T-helper 22 cell (primary cell): ENCODE data around the gene SECISBP2.
A peak's percentile ranks its signal among the peaks of the same experiment; 100 is the strongest.
"Not testable (repeated sequence)": the region's sequence is repeated elsewhere in the genome, so short reads cannot be mapped to it uniquely, and the experiment has no call there.

Experiments
- DNase-seq: peaks from one replicate; pipeline ENCODE4 v3.0.0-alpha.2; 2020; ENCODE audit warnings: low read depth

SECISBP2 gene

DNA sequence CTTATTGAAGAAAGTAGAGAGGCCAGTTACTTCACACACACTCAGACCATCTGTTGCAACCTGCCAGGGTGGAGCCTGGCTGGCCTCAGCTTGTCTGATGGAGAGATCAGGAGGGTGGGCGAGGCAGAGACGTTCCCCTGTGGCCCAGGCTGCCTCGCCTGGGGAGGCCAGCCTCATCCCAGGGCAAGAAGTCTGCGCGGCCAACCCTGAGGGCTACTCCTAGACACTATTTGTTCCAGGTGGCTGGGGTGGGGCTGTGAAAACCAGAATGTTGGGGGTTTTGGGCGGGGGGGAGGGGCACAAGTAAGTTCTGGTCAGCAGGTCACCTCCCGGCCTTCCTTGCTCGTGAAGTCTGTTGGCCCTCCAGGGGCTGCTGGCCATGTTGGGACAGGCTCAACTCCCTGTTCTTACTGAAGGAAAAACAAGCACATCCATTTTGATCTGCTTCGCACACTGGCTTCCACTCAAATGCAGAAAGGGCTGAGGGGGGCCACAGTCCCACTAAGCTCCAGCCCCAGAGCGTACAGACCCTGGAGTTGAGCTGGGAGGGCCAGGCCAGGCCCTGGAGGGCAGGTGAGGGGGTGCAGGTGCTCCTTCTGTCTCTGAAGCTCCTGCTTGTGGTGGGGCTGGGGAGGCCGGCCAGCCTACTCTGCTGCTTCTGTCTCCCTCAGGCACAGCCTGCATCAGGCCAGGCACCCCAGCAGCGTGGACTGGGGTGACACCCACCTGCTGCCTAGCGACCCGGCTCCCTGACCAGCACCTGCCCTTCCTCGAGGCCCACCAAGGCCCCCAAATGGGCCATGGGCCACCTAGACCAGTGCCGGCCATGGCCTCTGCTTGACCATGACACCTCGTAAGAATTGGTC, 46.6 kb downstream of the SECISBP2 start:
- DNase-seq: no peak

DNA sequence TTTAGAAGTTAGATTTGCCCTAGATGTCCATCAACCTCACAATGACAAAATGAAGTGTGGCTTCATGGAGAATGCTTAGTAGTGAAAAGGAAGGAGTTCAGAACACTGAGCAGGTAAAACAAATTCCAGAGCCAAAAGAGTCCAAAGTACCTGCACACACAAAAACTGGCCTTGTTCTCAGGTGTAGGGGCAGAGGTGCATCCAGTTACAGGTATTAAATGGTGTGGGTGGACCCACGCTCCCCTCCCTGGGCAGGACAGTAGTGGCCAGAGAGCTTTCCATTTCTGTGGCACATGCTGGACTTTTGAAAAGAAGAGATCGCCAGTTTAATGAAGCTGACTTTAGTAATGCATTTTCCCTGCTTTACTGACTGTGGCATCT, 47.2 kb downstream of the SECISBP2 start:
- DNase-seq: no peak

DNA sequence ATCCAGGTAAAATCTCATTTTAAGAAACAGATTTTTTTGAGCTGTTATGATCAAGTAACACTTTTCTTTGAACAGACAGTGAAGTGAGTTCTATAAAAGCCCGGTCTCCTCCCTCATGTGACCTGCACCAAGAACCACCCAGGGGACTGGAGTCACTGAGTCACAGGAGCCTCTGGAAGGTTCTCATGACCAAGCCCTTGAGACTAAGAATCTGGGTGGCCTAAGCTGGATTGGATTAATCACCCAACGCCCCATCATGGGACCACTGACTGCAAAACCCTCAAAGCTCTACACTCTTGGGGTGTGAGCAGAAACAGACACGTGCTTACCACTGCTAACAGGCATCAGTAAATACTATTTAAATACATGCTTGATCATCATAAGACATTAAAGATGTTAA, 48.4 kb downstream of the SECISBP2 start:
- no peak for DNase-seq

DNA sequence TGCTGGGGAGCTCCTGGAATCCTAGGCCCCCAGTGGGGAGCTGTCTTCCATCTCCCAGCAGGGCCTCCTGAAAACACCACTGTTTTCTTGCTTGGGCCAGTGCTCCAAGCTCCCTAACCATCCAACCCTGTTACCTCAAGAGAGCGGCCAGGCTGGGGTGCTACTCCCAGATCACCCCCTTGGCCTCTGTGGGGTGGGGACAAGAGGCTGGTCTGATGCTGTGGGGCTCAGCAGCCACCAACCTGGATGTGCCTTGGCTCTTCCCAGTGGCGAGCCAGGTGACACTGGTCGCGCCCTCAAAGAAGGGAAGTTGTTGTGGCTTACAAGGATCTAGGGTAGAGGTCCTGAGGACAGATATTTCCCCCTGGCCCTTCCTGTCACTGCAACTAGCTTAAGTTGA, 49.0 kb downstream of the SECISBP2 start:
- DNase-seq: no peak

DNA sequence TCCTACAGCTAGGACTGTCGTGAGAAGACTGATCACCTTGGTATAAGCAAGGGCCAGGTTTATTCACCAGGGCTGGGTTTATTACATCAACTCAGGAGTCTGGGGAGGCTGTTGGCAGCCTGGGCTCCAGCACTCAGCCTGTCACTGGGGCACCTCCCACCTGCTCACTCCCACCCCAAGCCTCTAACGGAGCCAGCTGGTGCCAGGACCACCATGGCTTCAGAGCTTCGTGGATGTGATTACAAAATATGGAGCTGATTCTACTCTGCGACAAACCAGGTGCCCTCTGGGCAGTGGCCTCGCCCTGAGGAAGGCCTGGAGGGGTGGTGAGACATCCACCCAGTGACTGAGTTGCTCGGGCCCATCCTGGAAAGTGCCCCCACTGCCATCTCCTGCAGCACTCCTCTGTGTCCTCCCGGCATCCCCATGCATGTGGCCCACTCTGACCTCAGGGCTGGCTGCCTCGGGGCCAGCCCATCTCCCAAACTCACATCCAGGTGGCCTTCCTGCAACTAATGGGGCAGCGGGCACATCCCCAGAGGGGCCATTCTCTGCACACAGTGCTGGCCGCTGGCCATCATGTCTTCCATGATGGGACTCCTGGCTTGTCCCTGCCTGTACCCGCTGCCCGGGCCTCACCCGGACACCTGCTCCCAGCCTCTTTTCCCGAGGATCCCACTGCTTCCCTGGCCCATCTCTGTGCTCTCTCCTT, 49.6 kb downstream of the SECISBP2 start:
- no peak for DNase-seq

DNA sequence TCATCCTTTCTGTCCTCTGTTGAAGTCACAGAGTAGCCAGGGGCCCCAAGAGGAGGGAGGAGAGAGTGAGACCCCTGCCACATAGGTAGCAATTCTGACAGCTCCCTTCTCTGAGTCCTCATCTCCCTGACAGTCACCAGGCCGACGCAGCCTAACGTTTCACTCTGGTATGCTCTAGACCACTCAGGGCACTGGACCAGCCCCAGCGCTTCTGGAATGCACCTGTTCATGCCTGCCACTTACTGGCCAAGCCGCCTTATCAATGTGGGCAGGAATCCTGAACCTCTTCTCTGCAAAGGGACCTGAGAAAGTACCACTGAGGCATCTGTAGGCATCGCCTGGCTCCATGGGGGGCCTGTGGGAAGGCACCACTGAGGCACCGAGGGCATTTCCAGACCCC, 50.2 kb downstream of the SECISBP2 start:
- no peak for DNase-seq

DNA sequence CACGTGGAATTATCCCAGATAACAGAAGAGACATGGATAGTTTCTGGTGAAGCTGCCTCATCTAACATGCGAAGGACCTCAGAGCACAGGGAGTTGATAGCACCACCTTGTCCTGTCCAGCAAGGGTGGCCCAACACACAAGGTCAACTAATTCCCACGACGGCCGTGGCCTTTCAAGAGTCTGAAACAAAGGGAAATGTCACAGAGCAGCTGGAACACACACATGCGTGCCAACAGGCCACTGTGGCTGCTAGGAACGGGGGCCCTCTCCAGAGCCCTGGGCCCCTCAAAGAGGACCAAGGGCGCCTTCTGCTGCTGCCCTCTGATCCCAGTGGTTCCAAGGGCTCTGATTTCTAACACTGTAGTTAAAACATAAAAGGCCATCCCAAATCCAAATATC, 50.7 kb downstream of the SECISBP2 start:
- no peak for DNase-seq

DNA sequence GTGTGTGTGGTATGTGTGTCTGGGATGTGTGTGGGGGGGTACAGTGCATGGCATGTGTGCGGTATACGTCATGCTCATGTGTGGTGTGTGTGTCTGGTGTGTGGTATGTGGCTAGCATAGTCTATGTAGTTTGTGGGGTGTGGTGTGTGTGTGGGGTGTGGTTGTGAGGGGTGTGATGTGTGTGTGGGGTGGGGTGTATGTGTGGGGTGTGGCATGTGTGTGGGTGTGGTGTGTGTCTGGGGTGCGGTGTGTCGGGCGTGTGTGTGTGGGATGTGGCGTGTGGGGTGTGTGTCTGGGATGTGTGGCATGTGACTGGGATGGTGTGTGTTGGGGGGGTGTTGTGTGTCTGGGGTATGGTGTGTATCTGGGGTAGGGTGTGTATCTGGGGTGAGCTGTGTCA, 52.3 kb downstream of the SECISBP2 start:
- DNase-seq: no peak

DNA sequence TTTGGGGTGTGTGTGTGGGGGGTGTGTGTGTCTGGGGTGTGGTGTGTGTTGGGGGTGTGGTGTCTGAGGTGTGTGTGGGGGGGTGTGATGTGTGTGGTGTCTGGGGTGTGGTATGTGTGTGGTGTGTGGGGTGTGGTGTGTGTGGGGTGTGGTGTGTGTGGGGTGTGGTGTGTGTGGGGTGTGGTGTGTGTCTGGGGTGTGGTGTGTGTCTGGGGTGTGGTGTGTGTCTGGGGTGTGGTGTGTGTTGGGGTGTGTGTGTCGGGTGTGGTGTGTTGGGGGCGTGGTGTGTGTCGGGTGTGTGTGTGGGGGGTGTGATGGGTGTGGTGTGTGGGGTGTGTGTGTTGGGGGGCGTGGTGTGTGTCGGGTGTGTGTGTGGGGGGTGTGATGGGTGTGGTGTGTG, 53.5 kb downstream of the SECISBP2 start:
- DNase-seq: not testable (repeated sequence)

DNA sequence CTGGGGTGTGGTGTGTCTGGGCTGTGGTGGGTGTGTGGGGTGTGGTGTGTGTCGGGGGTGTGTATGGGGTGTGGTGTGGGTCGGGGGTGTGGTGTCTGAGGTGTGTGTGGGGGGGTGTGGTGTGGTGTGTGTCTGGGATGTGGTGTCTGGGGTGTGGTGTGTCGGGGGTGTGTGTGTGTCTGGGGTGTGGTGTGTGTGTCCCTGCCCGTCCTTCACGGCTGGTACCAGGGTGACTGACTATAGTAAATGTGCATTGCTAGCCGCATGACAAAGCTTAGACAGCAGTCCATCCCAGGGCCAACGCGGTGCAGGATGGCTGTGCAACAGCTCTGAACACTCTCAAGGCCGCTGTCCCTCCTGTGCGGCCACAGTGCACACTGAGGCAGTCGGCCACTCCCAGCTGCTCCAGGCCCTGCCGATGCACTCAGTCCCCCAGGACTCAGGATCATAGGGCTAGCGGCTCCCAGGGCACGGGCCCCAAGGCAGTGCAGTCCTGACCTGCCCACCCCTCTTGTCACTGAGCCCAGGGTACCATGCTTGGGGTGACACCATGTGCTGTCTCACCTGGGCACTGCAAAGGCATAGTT, 54.0 kb downstream of the SECISBP2 start:
- DNase-seq: peak; percentile 36

DNA sequence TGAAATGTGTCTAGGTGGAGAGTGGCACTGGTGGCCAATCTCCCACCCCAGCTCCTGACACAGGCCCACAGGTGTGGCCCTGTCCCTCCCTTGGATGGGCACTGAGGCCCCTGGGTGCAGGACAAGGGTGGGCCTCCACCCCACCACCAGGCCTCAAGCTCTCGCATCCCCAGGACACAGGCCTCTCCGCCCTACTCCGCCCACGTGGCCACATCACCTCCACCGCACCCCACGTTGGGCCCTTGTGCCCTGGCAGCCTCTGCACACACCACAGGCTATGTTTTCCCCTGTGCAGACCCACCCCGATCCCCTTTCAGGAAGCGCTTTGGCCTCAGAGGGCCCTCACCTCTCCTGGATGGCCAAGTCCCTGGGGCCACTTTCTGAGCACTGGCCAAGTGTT, 54.7 kb downstream of the SECISBP2 start:
- DNase-seq: no peak

DNA sequence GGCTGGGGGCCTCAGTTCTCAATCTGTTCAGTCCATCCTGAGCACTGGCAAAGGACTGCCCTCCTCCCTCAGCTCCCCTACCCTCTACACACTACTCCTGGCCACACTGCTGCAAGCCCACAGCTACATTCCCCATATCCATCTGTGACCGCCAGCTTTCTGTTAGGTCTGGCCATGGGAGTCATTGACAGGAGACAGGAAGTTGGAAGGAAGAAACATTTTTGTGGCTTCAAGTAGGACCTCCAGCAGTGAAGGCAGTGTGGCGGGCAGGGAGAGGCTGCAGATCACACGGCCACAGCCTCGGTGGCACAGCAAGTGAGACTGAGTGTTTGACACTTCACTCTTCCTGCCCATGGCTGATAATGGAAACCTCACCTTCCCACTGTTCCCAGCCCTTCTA, 55.9 kb downstream of the SECISBP2 start:
- DNase-seq: no peak

DNA sequence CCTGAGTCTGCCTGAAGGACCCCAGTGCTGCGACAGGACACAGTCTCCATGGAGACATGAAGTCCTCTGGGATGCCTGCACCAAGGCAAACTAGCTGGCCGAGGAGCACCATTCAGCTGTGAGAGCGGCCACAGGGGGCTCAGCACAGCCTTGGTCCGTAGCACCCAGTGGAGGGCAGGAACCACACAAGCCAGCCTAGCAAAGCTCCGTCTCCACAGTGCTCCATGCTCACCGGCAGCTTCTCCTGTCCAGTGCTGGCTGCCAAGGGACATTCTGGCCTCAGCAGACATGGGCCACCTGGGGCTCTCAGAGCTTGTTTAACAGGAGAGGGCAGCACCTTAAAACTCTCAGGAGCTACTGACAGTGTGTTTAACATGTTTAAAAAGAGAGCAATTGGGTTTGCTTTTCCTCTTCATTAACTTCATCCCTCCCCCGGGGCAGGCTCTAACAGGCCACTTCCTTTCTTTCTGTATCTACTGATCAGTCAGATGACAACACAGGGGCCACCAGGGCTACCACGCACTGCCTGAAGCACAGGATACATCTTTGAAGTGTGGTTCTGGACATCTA, 57.0 kb downstream of the SECISBP2 start:
- no peak for DNase-seq

DNA sequence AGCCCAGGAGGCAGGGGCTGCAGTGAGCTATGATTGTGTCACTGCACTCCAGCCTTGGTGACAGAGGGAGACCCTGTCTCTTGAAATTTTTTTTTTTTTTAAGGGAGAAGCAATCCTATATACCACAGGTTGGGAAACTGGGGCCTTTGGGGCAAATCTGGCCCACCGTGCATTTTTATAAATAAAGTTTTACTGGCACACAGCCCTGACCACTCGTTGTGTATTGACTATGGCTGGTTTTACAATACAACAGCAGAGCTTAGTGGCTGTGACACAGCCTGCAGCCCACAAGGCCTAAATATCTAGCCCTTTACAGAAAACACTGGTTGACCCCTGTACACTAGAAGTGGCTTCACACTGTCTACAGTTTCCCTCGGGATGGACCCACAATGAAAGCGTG, 58.0 kb downstream of the SECISBP2 start:
- DNase-seq: no peak

DNA sequence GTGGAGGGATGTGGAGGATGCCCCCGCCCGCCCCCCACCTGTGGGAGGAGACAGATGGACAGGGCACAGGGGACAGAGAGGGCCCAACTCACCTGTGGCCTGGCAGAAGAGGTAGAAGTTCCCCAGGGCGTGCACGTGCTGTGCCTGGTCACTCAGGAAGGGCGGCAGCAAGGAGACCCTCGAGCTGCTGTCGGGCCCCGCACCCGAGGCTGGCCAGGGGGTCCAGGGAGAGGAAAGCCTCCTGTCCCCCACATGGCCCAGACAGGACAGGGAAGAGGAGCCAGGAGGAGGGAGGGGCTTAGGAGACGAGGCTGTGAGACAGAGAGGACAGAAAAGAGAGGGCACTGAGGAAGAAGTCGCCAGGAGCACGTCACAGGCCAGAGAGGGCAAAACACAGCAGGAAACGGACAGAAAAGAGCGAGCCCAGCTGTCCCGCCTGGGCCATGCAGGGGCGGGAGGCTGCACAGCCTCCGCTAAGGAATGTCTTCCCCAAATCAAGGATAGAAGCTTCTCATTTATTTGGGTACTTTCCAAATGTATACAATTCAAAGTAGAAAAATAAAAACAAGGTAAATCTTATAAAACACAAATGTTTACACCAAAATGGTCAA, 58.5 kb downstream of the SECISBP2 start:
- no peak for DNase-seq

DNA sequence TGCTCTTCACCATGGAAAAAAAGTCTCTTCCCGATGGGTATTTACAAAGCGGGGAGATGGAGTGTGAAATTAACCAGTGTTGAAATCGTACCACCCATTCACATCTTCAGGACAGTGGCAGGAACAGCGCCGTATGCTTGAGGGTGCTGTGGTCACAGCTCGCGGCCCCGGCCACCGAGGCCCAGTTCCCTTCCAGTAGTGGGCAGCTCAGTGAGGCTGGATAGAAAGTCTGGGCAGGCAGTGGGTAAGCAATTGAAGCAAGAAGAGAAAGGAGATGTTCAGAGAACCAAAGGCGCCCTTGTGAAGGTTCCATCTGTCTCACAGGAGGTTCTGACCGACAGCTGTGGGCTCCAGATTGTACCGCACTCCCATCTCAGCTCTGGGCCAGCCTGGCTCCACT, 59.1 kb downstream of the SECISBP2 start:
- DNase-seq: no peak

DNA sequence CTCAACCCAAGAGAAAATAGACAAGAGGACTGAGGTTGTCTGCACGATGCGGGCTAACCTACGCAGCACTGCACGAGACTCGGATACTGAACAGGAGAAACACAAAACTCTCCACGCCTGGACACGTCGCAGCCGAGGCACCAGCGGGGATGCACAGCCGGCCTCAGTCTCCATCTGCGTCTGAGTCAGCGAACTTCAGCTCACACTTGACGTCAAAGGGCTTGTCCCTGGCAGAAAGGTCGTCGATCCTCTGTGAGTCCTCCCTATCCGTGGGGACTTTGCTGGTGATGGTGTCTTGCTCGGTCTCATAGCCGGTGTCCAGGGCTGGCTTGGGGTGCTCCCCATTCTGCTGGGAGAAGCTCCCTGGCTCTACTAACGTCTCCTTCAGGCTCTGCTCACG, 60.2 kb downstream of the SECISBP2 start:
- DNase-seq: no peak

DNA sequence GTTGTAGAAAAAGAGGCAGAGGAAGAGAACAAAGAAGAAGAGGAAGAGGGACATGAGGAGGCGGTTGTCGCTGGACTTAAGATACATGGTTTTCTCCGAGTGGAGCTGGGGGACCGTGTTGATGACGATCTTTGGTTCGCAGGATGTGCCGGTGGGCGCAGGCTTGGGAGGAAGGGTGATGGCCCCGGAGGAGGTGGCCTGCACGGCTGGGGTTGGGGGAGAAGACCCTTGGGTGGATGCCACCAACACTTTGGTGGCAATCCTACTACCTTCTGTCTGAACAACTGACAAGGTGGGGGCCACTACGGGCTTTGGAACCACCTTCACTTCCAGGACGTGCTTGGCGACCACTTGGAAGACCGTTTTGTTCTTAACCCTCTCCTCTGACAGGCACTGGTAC, 60.7 kb downstream of the SECISBP2 start:
- DNase-seq: no peak

DNA sequence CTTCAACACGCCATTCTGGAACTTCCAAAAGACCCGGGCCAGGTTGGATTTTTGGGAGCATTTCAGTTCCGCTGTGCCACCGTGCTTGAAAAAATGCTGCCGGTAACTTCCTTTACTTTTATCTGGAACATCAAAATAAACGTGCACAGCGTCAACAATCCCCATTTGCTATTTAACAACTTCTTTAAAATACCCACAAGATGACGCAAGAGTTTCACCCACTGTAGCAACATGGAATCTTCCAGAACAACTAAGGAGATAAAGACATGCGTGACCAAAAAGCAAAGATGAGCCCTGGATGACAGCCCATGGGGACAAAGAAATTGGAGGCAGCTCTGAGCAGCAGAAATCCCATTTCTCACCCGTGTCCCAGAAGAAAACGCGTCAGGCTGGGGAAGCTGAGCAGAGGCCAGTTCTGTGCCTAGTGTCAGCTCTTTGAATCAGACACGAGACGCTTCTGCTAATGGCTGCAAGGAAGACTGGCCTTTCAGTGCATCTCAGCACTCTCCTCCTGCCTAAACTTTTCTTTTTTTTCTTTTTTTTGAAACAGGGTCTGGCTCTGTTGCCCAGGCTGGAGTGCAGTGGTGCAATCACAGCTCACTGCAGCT, 61.3 kb downstream of the SECISBP2 start:
- no peak for DNase-seq

DNA sequence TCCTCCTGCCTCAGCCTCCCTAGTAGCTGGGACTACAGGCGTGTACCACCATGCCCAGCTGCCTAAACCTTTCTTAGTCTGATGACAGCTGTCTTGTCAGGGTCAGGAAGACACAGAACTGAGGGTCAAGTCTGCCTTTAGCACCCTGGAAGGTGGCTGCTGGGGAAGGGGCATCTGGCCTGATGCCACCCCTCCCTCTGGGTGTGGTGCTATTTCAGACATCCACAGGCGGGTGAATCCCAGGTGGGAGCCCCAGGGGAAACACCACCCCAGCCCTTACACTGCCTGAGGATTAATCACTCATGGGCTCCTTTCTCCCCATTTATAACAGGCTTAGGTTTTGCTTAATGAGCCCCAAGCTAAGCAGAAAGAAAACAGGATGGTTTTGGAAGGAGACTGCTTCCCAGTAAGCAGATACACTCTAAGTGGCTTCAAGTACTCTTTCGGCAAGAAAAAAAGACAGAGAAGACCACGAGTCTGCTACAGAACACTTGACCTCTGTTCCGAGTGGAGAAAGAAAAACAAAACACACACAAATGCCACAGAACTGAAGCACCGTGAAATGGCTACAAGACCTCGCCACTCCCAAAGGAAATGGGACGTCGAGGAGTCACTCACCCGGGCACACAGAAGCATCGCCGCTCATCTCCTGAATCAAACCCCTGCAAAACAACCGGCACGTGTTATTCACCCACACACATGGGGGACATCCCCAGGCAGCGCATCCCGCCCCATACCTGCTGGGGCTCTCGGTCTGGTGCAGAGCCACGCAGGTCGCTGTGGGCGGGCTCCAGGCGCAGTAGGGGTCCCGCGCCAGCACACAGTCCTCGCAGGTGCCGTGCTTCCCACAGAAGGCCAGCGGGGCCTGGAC, 62.4 kb downstream of the SECISBP2 start:
- DNase-seq: no peak

DNA sequence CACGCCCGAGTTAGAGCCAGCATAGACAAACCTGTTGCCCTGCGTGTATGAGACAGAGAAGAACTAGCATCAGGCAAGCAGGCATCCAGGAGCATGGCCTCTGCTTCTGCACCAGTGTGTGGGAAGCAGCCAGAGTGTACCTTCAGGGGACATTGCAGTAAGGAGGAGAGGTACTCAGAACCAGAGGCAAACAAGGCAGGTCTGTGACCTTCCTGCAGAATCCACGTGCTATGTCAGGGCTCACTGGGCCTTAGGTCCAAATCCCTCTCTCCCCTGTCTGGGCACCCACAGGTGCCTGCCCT, 63.0 kb downstream of the SECISBP2 start:
- DNase-seq: no peak
